ENCODE measurements around the gene FBXL22.
"Not testable (repeated sequence)": the region's sequence is repeated elsewhere in the genome, so short reads cannot be mapped to it uniquely, and the experiment has no call there.

The FBXL22 gene

DNA sequence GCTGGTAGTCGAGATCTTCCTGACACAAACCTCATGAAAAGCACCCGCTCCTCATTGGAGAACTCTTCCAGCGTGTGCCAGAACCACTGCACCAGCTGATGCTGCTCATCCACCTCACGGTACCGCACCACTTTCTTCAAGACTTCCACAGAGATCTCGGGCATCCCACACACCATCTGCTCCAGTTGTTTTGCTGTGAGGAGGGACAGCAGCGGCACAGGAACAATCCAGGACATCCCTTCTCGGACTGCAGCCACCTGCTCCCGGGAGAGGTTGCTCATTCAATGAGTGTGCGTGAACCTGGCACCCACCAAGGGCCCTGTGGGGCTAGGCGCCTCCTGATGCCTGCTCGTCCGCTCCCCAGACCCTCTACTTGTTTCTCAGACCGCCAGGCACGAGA is 15.1 kb downstream of the FBXL22 start:
- DNase-seq (ENCODE audit: low spot score) = no peak

DNA sequence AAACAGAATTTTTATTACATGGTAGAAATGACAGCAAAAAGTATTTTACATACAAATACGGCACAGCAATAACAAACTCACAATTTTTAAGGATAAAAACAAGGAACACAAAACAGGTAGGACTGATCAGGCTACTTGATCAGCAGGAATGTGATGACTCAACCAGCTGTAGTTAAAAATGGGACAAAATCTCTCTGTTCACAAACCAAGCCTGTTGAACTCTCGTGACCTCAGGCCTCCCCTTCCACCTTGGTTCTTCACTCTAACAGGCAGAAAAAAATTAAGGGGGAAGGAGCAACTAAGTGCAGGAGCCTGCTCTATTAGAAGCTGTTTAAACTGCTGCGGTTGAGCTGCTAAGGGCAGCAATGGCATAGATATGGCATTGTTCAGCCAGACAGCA is 18.7 kb downstream of the FBXL22 start:
- no peak for DNase-seq (ENCODE audit: low spot score)

DNA sequence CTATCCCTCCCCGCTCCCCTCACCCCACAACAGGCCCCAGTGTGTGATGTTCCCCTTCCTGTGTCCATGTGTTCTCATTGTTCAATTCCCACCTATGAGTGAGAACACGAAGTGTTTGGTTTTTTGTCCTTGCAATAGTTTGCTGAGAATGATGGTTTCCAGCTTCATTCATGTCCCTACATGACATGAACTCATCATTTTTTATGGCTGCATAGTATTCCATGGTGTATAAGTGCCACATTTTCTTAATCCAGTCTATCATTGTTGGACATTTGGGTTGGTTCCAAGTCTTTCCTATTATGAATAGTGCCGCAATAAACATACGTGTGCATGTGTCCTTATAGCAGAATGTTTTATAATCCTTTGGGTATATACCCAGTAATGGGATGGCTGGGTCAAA is 20.0 kb downstream of the FBXL22 start:
- not testable (repeated sequence) for DNase-seq (ENCODE audit: low spot score)

DNA sequence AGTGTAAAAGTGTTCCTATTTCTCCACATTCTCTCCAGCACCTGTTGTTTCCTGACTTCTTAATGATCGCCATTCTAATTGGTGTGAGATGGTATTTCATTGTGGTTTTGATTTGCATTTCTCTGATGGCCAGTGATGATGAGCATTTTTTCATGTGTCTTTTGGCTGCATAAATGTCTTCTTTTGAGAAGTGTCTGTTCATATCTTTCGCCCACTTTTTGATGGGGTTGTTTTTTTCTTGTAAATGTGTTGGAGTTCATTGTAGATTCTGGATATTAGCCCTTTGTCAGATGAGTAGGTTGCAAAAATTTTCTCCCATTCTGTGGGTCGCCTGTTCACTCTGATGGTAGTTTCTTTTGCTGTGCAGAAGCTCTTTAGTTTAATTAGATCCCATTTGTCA is 20.4 kb downstream of the FBXL22 start:
- not testable (repeated sequence) for DNase-seq (ENCODE audit: low spot score)

DNA sequence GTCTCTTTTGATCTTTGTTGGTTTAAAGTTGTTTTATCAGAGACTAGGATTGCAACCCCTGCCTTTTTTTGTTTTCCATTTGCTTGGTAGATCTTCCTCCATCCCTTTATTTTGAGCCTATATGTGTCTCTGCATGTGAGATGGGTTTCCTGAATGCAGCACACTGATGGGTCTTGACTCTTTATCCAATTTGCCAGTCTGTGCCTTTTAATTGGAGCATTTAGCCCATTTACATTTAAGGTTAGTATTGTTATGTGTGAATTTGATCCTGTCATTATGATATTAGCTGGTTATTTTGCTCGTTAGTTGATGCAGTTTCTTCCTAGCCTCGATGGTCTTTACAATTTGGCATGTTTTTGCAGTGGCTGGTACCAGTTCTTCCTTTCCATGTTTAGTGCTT is 23.6 kb downstream of the FBXL22 start:
- DNase-seq (ENCODE audit: low spot score) = not testable (repeated sequence)

DNA sequence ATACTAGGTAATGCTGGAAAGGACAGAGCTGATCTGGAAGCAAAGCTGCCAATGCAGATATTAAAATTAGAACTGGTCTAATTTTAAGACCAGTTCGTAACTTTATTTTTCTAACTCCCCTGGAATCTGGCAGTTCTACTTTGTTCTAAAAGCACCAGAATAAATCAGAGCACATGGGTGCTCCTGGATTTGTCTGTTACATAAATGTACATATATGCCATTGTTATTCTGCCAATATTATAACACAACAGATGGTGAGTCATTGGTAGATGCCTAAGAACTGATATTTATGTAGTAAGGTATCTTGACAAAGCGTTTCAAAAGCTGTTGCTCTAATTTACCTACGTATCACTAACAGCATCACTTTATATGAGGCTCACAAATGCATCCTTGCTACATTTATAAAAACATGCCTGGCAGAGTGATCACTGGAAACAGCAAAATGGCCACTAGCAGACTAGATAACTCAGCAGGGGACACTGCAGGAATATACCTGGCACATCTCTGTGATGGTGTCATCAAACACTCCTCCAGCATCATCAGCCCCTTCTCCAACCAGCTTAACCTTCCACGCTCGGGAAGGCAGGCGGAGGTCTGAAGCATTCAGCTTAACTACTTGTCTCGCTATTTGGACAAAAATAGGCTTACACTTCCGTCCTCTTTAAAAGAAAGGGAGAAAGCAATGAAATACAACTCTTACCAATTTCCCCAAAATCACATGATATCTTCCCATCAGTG is 26.2 kb downstream of the FBXL22 start:
- DNase-seq (ENCODE audit: low spot score) = no peak

DNA sequence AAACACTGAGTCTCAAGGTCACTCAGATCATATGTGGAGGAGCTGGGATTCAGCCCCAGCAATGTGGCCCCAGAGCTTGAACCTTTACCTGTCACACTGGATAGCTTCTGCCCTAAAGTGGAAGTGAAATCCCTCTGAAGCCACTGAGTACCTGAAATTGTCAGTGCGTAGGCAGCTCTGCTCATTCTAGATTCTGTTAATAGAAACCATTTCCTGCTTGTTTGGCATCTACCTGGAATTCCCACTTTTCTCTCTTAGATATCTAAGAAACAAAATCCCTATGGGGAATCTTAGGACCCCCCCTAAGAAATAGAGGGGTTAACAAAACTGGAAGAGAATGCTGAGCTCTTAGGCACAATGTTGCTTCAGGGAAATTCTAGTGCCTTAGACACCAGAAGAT is 29.8 kb downstream of the FBXL22 start:
- DNase-seq (ENCODE audit: low spot score) = no peak

DNA sequence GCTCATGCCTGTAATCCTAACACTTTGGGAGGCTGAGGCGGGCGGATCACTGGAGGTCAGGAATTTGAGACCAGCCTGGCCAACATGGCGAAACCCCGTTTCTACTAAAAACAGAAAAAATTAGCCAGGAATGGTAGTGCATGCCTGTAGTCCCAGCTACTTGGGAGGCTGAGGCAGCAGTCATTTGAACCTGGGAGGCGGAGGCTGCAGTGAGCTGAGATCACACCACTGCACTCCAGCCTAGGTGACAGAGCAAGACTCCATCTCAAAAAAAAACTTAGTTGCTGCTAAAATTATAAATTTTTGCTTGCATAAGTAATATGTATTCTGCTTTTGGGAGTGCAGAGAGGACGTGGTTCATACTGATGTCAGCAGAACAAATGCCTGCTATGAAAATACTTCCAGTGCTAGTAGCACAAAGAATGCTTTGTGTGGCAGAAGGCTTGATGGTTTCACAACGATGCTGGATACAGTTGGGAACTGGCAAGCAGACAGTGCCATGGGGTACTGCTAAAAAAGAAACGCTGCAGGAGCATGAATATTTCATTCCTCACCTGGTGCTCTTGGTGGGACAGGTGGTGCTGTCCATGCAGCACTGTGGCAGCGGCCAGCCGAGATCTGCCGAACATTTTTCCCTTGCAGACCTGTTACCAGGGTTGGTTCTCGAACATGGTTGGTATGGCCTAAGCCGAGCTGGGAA is 31.1 kb downstream of the FBXL22 start:
- DNase-seq (ENCODE audit: low spot score) = no peak

DNA sequence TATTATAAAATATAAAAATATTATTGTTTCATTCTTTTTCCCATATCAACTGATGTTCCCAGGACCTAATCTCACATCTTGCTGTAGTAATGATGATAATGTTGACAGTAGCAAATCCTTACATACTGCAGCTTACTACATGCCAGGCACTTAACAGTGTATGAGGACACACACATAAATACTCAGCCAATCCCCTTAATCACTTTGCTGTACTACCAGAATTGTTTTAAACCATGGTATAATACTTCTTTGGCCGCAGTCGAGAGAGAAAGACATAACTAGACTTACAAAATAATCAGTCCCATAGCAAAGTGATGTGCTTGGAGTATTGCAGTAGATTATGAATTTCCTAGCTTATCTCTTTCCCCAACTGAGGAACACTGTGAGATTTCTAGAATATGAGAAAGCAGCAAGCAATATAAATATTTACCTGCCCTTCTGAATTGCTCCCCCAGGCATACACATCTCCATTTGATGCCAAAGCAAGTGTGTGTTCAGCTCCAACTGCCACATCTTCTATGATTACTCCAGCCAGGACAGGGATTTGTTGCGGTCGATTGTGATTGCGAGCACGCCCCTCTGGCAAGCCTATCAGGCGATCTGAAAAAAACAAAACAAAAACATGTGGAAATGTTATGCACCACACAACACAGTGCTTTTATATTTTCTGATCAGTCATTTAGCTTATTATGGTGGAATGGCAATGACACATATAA is 33.0 kb downstream of the FBXL22 start:
- no peak for DNase-seq (ENCODE audit: low spot score)

DNA sequence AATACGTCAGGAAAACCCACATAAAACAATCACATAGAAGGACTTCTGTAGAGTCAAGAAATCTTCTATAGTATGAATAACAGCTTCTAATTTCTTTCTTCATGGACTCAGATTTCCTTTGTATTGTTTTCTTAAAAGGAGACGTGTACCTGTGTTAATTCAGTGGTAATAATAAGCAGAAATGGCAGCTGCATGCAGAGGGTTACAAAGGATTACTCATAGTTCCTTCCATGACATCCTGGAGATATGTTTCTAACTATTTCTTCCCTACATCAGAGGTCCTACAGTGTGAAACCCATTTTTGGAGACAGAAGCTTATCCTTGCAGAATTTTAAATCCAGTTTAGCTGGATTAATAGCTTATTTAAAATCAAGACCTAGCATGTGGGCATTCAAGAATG is 36.1 kb downstream of the FBXL22 start:
- no peak for DNase-seq (ENCODE audit: low spot score)

DNA sequence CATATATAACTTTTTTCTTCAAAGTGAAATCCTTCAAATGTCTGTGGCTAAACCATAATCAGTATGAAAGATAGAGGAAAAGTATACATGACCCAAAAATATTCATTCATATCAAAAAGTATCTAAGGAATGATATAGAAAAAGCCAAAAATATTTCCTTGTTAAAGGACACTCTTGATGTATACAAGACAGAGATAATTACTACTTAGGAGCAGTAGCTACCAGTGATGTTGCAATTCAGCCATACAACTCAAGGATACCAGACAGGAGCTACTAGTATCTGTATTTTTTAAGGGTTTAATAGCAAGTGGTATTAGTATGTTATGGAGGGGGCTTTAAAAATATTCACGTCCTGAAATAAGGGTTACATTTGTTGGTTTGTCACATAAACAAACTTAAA is 37.0 kb downstream of the FBXL22 start:
- no peak for DNase-seq (ENCODE audit: low spot score)

DNA sequence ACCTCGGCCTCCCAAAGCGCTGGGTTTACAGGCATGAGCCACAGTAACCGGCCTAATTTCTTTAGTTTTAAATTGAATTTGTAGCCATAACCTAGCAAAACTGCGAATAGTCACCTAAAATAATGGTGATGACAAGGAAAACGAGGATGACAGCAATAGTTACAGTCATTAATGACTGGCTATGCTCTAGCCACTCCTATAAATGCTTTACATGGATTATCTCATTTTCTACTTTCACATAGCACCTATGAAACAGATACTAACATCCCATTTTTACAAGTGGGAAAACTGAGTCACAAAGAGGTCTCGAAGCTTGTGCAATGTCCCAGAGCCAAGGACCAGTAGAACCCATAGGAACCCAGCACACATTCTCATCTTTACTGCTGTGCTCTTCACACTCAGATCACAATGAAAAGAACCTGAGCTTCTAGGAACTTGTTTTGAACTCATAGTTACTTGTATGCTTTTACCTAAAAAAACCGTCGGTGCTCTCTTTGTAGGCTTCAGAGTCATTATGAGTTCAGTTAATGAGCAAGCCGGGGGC is 39.4 kb downstream of the FBXL22 start:
- no peak for DNase-seq (ENCODE audit: low spot score)

DNA sequence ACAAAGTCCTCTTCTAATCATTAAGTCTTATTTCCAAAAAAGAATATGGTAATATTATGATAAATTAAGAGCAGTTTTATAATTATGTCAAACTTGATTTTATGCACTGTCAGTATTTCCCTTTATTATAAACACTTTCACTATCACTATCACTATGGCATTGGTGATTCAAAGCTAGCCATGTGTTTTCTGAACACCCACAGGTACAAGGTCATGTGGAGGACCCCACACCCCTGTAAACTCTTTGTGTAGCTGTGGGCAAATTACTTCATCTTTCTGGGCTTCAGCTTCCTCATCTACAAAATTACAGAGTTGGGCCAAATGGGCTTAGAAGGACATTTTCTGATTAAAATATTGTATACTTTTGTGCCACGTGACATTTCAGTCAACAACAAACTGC is 41.7 kb downstream of the FBXL22 start:
- no peak for DNase-seq (ENCODE audit: low spot score)

DNA sequence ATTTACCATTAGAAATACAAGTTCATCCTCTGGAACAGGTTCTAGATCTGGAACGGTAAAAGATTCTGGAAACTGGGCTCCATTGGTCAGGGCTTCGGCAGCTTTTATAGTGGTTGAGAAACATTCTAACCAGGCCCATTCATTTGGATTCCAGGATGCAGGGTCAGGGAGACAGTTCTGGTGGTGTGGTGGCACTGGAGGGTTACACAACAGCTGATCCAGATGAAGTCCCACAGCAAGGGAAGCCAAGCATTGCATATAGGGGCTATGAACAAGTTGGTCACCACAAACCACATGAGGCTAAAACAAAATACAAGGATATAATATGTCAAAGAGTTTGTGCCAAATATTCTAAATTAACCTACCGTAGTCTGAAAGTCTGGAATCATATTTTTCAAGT is 43.0 kb downstream of the FBXL22 start:
- no peak for DNase-seq (ENCODE audit: low spot score)
